NCI-H2107 (cell line): Measurements from ENCODE around the gene C2orf80.
"Not testable (repeated sequence)": the region's sequence is repeated elsewhere in the genome, so short reads cannot be mapped to it uniquely, and the experiment has no call there.

Experiments
- DNase-seq: peaks from one replicate; lab custom pipeline; 2025; lab: John Stamatoyannopoulos, UW

Gene C2orf80

DNA sequence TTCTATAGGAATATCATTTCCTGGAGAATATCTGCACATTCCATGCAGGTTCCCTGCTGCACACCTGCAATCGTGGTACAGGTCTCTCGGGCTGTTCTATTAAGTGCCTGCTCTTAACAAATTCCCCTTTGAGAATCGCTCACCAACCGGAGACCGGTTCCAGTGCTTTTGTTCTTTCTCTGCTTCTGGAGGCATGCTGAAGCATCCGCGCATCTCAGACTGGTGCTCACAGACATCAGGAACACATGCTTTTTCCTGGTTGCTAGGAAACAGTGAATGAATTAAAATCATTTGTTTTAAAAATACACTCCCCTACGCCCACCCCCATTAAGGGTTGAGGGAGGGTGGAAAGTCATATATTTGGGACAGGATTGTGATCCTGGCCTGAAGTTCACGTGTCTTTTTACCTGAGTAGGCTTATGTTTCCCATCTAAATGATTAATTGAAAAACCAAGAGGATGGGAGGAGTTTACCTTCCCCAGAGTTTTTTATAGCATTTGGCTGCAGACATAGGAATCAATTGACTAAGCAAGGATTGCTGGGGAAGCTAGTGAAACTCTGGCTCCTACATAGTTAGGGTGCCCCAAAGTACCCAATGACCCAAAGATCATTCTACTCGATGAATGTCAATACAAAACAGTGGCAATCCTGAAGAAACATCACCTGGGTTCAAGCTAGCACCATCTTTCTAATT, at the start of gene C2orf80:
TSS of gene C2orf80 (minus strand) at position 221 of the 694 bp plus-strand sequence. CDS start 3,044 bp downstream, outside the sequence.
- DNase-seq: no peak

DNA sequence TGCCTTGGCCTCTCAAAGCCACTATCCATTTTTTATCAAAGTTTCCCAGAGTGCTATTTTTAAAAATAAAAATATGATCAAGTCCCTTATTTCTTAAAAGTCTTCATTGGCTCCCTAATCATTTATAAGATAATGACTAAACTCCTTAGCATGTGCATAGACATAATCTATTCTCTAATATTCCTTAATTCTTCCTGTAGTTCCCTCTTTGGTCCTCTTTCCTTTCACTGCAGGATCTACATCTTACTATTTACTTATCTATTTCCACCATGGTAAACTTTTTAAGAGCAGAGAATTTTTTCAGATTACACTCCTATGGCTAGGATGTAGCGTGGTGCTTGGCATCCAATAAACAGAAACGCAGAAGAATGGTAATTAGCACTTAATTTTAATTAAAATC, 46.0 kb upstream of the C2orf80 start:
- no peak for DNase-seq

DNA sequence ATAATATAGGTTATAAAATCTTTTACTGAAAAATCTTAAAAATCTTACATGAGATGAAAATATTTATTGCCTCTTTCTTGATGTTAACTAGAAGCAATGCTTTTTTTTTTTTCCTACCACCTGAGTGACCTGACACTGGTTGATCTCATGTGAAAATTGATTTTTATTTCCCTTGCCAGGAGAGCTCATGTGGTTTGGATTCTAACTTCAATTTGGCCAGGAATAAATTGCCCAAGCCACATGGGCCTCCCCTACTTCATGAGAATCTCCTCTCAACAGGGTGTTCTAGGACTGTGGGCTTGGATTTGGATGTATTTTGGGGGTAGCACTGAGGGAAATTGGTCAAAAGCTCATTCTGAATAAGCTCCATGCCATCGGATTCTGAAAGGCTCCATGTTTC, 45.0 kb upstream of the C2orf80 start:
- DNase-seq: no peak

DNA sequence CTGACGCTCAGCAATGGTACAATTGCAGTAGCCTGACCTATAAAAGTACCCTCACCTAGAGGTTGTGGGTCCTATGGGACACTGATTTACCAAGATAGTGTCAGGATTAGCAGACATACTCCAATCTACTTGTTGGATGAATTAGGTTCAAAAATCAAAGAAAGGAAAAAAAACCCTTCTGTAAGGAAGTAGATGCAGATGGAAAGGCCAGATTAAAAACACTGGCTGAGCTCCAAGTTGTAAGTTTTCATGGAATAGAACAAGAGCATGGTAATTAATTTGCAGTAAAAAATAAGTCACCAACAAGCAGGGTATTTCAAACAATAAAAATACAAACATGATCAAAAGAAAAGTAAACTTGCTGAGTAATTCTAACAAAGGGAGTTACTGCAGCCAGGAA, 38.6 kb upstream of the C2orf80 start:
- no peak for DNase-seq

DNA sequence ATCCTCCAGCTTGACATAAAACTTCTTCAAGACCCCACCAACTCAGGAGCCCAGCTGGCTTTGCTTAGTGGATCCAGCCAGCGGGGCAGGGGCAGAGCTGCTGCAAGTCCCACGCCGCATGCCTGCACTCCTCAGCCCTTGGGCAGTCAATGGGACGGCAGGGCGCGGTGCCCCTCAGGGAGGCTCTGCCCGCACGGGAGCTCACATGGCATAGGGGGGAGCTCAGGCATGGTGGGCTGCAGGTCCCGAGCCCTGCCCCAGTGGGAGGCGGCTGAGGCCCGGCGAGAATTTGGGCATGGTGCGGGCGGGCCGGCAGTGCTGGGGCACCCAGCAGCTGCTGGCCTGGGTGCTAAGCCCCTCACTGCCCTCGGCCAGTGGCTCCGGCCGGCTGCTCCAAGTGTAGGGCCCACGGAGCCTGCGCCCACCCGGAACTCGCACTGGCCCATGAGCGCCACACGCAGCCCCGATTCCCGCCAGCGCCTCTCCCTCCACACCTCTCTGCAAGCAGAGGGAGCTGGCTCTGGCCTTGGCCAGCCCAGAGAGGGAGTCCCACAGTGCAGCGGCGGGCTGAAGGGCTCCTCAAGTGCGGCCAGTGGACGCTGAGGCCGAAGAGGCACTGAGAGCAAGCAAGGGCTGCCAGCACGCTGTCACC, 37.9 kb upstream of the C2orf80 start:
- DNase-seq: no peak

DNA sequence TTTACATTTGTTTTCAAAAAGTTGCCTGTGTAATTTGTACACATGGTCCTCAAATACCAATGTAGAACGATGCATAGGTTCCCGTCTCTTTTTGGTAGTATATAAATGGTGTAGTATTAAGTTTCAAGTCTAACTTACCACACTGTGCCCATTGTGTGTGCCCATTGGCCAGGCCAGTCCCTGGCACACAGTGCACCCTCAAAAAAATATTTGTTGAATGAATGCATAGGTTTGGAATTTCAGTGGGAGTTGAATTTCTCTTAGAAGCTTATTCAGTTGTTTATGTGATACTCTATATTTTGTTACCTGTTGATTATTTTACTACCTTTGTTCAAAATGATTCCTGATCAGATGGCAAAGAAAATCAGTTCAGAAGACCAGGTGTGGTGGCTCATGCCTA, 35.0 kb upstream of the C2orf80 start:
- no peak for DNase-seq

DNA sequence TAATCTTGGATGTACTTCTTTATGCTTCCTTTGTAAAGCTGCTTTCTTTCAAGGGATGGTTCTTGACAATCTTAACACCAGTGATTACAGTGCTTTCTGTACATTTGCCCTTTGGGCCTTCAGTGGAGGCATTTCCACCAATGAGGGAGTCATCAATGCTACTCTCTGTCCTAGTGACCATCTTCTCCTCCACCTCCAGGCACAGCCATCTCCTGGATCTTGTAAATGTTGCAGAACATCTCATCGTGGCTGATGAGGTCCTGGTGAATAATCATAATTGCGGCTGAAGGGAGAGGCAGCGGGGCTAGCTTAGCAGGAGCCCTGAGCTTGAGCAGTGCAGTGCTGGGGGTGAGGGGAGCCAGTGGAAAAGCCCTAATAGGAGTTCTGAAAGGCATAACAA, 32.5 kb upstream of the C2orf80 start:
- DNase-seq: no peak

DNA sequence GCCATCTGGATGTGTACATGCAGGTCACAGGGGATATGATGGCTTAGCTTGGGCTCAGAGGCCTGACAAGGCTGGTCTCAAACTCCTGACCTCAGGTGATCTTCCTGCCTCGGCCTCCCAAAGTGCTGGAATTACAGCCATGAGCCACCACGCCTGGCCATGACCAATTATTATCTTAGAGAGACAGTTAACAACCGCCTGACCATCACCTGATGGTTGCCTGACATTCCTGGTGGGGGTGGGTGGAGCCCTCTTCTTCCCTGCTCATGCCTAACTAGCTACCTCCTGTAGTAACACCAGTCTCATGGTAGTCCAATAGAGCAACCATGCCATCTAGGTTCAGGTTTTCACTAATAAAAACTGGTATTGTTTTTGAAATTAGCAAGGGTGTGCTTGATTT, 32.0 kb upstream of the C2orf80 start:
- DNase-seq: not testable (repeated sequence)

DNA sequence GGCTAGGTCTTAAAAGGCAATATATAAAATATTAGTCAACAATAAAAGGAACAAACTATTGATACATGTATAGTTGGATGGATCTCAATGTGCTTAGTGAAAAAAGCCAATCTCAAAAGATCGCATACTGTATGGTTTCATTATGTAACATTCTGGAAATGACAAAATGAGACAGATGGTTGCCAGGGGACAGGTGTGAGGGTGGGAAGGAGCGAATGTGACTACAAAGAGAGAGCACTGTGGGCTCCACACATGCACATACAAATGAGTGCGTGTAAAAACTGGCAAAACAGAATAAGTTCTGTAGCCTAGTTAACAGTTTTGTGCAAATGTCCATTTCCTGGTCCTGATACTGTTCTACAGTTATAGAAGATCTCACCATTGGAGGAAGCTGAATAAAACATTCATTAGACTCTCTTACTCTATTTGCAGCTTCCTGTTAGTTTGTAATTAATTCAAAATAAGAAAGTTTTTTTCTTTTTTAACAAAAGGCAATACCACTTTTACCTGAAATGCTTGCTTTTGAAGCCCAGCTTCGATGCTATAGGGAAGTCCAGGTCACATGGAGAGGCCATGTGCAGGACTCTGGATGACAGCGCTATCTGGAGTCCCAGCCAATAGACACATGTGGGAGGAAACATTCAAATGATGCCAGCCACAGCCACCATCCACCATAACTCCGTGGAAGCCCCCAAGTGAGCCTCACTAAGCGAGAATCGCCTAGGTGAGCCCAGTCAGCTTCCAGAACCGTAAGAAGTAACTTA, 21.0 kb upstream of the C2orf80 start:
- no peak for DNase-seq

DNA sequence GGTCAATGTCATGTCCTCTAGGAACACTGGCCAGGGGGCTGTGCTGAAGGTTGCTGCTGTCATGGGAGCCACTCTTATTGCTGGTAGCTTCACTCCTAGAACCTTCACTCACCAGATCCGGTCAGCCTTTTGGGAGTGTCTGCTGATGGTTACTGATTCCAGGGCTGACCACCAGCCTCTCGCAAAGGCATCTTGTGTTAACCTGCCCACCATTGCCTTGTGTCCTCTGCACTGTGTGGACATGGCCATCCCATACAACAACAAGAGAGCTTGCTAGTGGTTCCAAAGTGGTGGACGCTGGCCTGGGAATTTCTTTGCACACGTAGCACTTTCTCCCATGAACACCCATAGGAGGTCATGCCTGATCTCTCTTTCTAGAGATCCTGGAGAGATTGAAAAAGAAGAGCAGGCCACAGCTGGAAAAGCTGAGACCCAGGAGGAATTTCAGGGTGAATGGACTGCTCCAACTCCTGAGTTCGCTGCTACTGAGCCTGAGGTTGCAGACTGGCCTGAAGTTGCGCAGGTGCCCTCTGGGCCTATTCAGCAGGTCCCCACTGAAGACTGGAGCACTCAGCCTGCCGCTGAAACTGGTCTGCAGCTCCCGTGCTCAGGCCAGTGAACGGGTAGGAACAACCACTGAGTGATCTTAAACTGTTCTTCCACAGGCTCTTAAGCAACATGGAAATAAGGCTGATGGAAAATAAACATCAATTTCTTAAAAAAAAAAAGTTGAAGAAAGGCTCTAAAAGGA, 18.7 kb upstream of the C2orf80 start:
- no peak for DNase-seq

DNA sequence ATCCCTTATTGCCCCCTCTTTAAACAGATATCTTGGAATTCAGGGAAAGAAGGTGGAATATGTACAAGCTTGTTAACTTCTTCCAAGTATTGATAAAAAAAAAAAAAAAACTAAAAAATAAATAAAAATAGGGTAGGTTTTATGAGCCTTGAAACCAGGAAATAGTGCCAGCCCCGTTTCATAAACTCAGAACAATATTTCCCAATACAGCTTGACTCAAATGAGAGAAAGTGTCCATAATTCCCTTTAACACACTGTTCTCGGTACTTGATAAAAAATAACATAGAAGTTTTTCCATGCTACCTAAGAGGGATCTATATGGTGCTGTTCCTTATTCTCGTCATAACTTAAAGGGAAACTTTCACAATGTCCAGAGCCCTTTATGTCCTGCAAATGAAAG, 17.9 kb upstream of the C2orf80 start:
- DNase-seq: no peak

DNA sequence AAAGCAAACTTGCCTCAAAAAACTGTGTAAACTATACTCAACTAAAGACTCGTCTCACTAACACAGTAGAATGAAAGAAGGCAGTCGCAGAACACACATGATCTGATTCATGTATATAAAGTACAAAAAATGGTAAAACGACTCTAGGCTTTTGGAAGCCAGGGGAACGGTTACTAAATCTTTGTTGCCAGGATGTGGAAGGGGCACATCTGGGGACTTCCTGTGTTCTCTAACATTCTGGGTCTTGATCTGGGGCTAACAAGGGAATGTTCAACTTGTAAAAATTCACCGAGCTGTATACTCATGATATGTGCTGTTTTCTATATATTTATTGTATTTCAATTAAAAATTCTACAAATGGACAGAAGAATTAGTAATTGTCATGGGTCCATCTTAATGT, 14.3 kb upstream of the C2orf80 start:
- DNase-seq: no peak

DNA sequence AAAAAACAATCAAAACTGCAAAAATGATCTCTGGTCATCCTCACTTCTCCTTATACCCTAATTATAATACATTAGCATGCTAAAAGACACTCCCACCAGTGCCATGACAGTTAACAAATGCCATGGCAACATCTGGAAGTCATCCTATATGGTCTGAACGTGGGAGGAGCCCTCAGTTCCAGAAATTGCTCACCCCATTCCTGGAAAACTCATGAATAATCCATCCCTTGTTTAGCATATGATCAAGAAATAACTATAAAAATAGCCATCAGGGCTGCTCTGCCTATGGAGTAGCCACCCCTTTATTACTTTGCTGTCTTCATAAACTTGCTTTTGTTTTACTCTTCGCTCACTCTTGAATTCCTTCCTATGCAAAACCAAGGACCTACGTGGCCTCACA, 5.7 kb upstream of the C2orf80 start:
- no peak for DNase-seq

DNA sequence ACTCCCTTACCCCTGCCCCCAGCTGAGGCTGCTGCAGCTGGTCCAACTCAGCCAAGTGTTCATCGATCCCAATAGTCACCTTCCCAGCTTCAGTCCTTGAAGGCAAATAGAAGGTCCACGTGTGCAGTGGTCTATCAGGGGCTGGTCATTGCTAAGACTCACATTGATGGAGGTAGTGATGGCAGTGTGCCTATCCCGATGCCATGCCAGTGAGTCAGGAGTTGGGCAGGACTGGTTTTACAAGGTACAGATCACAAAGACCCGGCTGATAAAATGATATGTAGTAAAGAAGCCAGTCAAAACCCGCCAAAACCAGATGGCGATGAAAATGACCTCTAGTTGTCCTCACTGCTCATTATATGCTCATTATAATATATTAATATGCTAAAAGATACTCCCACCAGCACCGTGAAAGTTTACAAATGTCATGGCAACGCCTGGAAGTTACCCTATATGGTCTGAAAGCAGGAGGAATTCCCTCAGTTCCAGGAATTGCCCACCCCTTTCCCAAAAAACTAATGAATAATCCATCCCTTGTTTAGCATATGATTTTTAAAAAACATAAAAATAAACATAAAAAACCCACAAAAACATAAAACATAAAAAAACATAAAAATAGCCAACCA, 2.9 kb upstream of the C2orf80 start:
- no peak for DNase-seq

DNA sequence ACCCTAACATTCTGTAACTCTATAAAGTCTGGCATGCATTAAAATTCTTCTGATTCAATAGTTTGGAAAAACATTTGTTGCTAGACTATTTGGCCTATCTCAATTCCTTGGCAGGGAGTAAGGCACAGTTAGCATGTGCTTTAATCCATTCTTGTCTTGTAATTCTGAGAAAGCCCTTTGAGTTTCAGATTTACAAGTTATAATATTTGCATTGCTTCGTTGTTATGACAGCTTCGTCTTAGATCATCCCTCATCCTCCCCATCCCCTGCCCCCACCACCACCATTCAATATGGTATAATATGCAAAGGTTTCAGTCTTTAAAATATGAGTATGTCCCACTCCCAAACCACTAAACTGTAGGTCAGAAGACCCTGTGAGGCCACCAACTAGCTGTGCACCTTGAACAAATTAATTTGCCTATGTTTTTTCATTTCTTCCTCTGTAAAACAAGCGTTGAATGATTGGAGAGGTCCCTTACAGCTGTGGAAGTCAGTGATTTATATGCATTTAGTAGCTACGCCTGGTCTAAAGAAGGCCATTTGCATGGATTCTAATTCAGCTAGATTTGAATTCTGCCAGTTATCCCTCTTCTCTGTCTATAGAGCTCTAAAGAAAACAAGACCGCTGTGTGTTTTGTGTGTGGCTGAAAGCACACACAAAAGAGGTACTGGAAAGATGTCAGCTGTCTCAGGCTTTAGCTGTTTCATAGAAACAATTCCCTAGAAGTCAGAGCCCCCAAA, 591 bp downstream of the C2orf80 start:
- DNase-seq: no peak

DNA sequence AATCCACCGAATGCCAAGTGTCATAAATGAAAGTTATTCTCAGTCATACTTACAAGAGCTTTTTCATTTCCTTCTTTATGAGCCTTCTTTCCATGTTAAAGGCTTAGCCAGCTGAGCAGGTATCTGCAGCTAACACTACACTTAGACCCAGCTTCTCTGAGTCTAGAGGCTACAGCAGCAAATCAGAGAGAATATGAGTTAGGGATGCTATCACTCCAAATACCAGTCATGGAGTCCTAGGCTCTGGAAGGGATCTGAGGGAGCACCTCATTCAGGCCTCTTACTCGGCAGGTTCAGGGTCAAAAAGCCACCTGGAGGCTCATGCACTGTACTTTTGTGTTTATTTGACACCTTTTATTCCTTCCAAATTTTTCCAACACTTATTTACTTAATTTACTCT, 2.9 kb downstream of the C2orf80 start:
- DNase-seq: no peak

DNA sequence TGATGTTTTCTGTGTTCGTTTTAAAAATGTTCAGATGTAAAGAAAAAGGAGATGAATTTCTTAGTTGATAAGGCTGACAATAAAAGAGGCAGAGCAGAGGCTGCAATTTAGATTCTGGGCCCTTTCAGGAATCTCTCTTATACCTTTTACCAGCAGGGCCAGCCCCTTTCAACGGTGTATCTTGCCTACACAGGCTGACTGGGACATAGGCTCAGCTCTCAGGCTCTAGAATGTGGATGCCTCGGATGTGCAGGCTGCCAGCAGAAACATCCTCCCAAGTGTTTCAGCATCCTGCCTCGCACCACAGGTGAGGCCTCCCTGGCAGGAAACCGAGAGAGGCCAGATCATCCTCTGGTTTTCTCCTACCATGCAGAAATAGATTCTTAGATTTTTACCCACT, 3.4 kb downstream of the C2orf80 start:
- DNase-seq: no peak

DNA sequence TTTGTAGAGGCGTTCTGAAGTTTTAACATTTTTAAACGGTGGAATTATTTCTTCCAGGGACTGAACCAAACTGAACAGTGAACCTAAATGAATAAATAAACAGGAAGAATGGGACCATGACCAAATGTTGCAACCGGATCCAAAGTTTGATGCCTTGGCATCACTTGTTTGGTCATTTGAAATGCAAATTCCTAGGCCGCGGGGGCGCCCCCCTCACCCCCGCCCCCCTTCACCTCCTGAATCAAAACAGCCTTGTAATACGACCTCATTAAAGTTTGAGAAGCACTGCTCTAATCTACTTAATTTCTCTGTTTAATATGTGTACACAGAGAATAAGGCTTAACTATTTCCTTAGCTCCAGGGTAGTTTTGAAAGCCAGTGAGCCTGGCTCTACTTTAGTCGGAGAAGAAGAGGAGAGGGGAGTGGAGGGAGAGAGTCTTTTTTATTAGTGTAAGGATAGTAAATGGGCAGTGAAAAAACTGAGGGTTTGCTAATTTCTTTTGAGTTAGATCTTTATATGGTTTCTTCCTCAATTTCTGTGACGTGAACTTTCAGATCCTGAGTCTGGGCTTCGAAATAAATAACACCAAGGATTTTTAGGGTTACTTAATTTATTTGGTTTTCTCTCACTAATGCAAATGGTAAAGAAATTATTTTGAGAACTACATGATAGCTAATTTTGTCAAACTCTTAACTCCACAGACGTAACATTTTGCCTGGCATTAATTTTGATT, 5.7 kb downstream of the C2orf80 start:
- no peak for DNase-seq

DNA sequence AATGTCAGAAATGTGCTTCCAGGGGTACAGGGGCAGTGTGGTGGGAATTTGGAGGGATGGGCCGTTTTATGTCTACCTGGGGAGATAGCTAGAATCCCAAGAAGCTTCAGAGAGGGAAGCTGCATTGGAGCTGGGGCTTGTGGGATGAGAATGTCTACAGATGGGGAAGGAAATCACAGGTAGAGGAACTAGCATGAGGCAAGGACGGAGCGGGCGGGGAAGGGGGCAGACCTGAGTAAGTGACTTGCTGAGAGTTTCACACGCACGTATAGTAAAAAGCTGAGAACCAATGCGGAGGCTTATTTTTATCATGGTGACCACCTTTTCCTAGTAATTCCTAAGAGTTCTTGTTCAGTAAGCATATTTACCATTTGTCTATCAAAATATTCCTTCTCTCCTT, 6.3 kb downstream of the C2orf80 start:
- DNase-seq: no peak

DNA sequence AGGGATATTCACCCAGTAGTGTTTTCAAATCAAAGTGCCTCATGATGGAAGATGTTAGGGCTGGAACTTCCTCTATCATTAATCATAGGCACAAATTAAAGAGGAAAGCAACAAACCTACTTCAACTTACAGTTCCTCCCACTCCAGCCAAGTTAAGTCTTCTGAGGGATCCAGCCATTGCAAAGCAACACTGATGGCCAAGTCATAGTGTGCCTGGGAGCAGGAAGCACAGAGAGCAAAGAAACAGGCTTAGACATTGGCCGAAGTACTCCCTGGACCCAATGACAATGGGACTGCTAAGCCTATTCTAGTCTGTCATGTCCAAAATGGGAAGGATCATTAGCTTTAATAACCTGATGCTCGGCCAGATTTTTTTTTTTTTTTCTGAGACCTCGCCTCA, 7.0 kb downstream of the C2orf80 start:
- no peak for DNase-seq
